ENCODE results near the gene CFAP74.

The CFAP74 gene

GRCh38 chr1:2021550-2021949, 18.0 kb upstream of the CFAP74 start:
- no peak for DNase-seq (ENCODE audit: low read depth)

- DNase-seq (ENCODE audit: low read depth) = no peak
These were observed 16.7 kb upstream of the CFAP74 start for GRCh38 chr1:2020310-2020655.

- DNase-seq (ENCODE audit: low read depth) = no peak
These were observed 16.2 kb upstream of the CFAP74 start for GRCh38 chr1:2019571-2020309.

GRCh38 chr1:2019172-2019543, 15.6 kb upstream of the CFAP74 start, which contains the start of gene GABRD:
GABRD (plus strand) TSS chr1:2019345; CDS start chr1:2019424, 79 bp downstream.
- no peak for DNase-seq (ENCODE audit: low read depth)

GRCh38 chr1:2018217-2019171, 14.9 kb upstream of the CFAP74 start:
- no peak for DNase-seq (ENCODE audit: low read depth)

- DNase-seq (ENCODE audit: low read depth) = no peak
These were observed 12.5 kb upstream of the CFAP74 start for GRCh38 chr1:2016123-2016522.

- DNase-seq (ENCODE audit: low read depth) = no peak
These were observed 11.5 kb upstream of the CFAP74 start for GRCh38 chr1:2014741-2015735.

- DNase-seq (ENCODE audit: low read depth) = no peak
These were observed 10.6 kb upstream of the CFAP74 start for GRCh38 chr1:2014181-2014580.

GRCh38 chr1:2009101-2010053, 5.8 kb upstream of the CFAP74 start:
- DNase-seq (ENCODE audit: low read depth) = no peak

- no peak for DNase-seq (ENCODE audit: low read depth)
These were observed 1.3 kb upstream of the CFAP74 start for GRCh38 chr1:2004856-2005255.

- DNase-seq (ENCODE audit: low read depth) = no peak
These were observed 1.7 kb downstream of the CFAP74 start for GRCh38 chr1:2001773-2002411.

GRCh38 chr1:2000850-2001249, 2.7 kb downstream of the CFAP74 start:
- no peak for DNase-seq (ENCODE audit: low read depth)

- DNase-seq (ENCODE audit: low read depth) = no peak
These were observed 3.2 kb downstream of the CFAP74 start for GRCh38 chr1:2000432-2000831.

GRCh38 chr1:1997576-1997975, 6.0 kb downstream of the CFAP74 start:
- DNase-seq (ENCODE audit: low read depth) = no peak

GRCh38 chr1:1996207-1996651, 7.4 kb downstream of the CFAP74 start:
- DNase-seq (ENCODE audit: low read depth) = no peak

GRCh38 chr1:1994536-1994935, 9.1 kb downstream of the CFAP74 start:
- DNase-seq (ENCODE audit: low read depth) = no peak

GRCh38 chr1:1990222-1990621, 13.4 kb downstream of the CFAP74 start:
- DNase-seq (ENCODE audit: low read depth) = no peak

GRCh38 chr1:1989789-1990188, 13.8 kb downstream of the CFAP74 start:
- DNase-seq (ENCODE audit: low read depth) = no peak

- DNase-seq (ENCODE audit: low read depth) = no peak
These were observed 14.5 kb downstream of the CFAP74 start for GRCh38 chr1:1989102-1989542.
